Esophagus (tissue), 2 donors: ENCODE data around the gene ANKRD44. TPM values are rescaled to one million over a fixed set of nuclear protein-coding genes. Genes with fewer than 3 reads are reported as not detected.

Experiments used
- H3K27ac ChIP-seq, 2 donors: one replicate each; pipeline ENCODE4 v1.5.1; 2013; ENCODE audit warnings: low read depth in 2 of 2, mild to moderate bottlenecking in 2 of 2, inconsistent platforms in 1 of 2, low read length in 1 of 2, moderate library complexity in 1 of 2
- H3K27me3 ChIP-seq, 2 donors: one replicate each; pipeline ENCODE4 v1.6.1; 2013; ENCODE audit warnings: low read length in 2 of 2, control low read depth in 1 of 2, mild to moderate bottlenecking in 1 of 2; ENCODE audit not compliant: insufficient read depth in 2 of 2, control insufficient read depth in 1 of 2
- H3K36me3 ChIP-seq, 2 donors: one replicate each; pipeline ENCODE4 v1.6.1; 2013; ENCODE audit warnings: low read length in 1 of 2; ENCODE audit not compliant: control insufficient read depth in 2 of 2, insufficient read depth in 2 of 2
- H3K4me1 ChIP-seq, 2 donors: one replicate each; pipeline ENCODE4 v1.6.1; 2013; ENCODE audit warnings: low read length in 1 of 2; ENCODE audit not compliant: control insufficient read depth in 2 of 2, insufficient read depth in 2 of 2
- H3K4me3 ChIP-seq, 2 donors: one replicate each; pipeline ENCODE4 v1.5.1; 2013; ENCODE audit warnings: low read length in 2 of 2, mild to moderate bottlenecking in 2 of 2, low read depth in 1 of 2, moderate library complexity in 1 of 2
- H3K9me3 ChIP-seq, 2 donors: one replicate each; pipeline ENCODE4 v1.6.1; 2013; ENCODE audit warnings: mild to moderate bottlenecking in 2 of 2, low read depth in 1 of 2, low read length in 1 of 2, moderate library complexity in 1 of 2; ENCODE audit not compliant: control insufficient read depth in 2 of 2, insufficient read depth in 1 of 2
- WGBS, 2 donors: extraction: QIAGEN DNeasy Blood & Tissue Kit; methylation state at CpG; one replicate each; pipeline ENCODE4 v1.1.7; 2013; 5-methylcytosine and 5-hydroxymethylcytosine counted together
- polyA plus RNA-seq, 2 donors: library from polyadenylated mRNA; stranded (reverse); fragments of 200-250 nt; gene quantifications; one replicate each; pipeline ENCODE4 v1.2.3, GENCODE V29; 2013
- donor health status: healthy with polysubstance abuse.
- donor health status: Bipolar disorder and iron deficiency.

ANKRD44 gene
- polyA plus RNA-seq, 2 donors = 1.1 to 1.5 TPM

GRCh38 chr2:197167608-197168314, 142.8 kb downstream of the ANKRD44 start:
- Histone ChIP-seq H3K27ac (no peak overlapping the region), H3K36me3 (peaks cover 0 to 2% of the 10 kb centered on the region in 2 donors), H3K4me3 (no peak overlapping the region), H3K9me3 (no peaks in the 10 kb centered on the region), H3K4me1 (peaks cover 2 to 7% of the 10 kb centered on the region in 2 donors), H3K27me3 (no peaks in the 10 kb centered on the region)
- WGBS, 2 donors = 86 to 87% methylated on average over 3 of the region's 3 CpGs

- Histone ChIP-seq H3K27ac (no peak overlapping the region), H3K4me1 (peaks cover 2 to 7% of the 10 kb centered on the region in 2 donors)
- WGBS, 2 donors = 57 to 69% methylated on average over 7 of the region's 7 CpGs
Observed at GRCh38 chr2:197165020-197165419, 145.6 kb downstream of the ANKRD44 start.

GRCh38 chr2:197164141-197164754, 146.3 kb downstream of the ANKRD44 start:
- no peaks in the 10 kb centered on the region for H3K9me3 ChIP-seq
- no peak overlapping the region for H3K4me3 ChIP-seq
- H3K27me3 ChIP-seq = no peaks in the 10 kb centered on the region
- H3K4me1 ChIP-seq = peaks cover 2 to 7% of the 10 kb centered on the region in 2 donors
- no peak overlapping the region for H3K27ac ChIP-seq
- WGBS, 2 donors = 56 to 65% methylated on average over 24 to 39 of the region's 39 CpGs
- peaks cover 0 to 2% of the 10 kb centered on the region in 2 donors for H3K36me3 ChIP-seq

More at GRCh38 chr2:197165020-197165419, 145.6 kb downstream of the ANKRD44 start:
- Histone ChIP-seq H3K36me3 (peaks cover 0 to 2% of the 10 kb centered on the region in 2 donors), H3K9me3 (no peaks in the 10 kb centered on the region), H3K27me3 (no peaks in the 10 kb centered on the region), H3K4me3 (no peak overlapping the region)

- Histone ChIP-seq H3K36me3 (peaks cover 0 to 2% of the 10 kb centered on the region in 2 donors), H3K27me3 (no peaks in the 10 kb centered on the region), H3K4me3 (no peak overlapping the region), H3K9me3 (no peaks in the 10 kb centered on the region), H3K27ac (no peak overlapping the region), H3K4me1 (peaks cover 2 to 7% of the 10 kb centered on the region in 2 donors)
- WGBS, 2 donors = 90 to 92% methylated on average over 17 of the region's 17 CpGs
Observed at GRCh38 chr2:197163712-197164140, 146.9 kb downstream of the ANKRD44 start.

GRCh38 chr2:197161774-197162173, 148.8 kb downstream of the ANKRD44 start:
- 85 to 88% methylated on average over 5 of the region's 5 CpGs for WGBS, 2 donors
- H3K9me3 ChIP-seq = no peaks in the 10 kb centered on the region
- no peaks in the 10 kb centered on the region for H3K27me3 ChIP-seq
- H3K4me1 ChIP-seq = peaks cover 2 to 7% of the 10 kb centered on the region in 2 donors
- H3K36me3 ChIP-seq = peaks cover 0 to 2% of the 10 kb centered on the region in 2 donors
- H3K27ac ChIP-seq = no peak overlapping the region
- no peak overlapping the region for H3K4me3 ChIP-seq

DNA sequence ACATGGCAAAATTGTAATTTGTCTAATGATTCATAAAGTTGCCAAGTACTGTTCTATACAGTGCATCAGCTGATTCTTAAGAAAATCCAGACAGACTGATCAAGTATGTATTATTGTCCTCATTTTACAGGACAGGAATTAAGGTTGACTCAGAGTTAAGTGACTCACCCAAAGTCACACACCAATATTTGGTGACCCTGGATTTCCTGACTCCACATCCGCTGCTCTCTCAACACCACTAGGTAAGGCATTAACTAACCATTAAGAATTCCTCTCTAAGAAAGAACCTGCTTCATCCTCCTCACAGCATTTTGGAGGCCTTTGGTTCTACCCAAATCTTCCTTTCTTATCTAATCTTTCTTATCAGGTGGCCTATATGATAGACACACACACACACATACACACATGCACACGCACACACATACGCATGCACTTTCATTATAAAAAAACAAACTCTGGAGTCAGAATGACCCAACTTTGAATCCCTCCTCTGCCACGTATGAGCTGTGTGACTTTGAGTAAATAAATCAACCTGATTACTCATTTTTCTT, 150.8 kb downstream of the ANKRD44 start:
- H3K27me3 ChIP-seq = no peaks in the 10 kb centered on the region
- no peaks in the 10 kb centered on the region for H3K9me3 ChIP-seq
- H3K27ac ChIP-seq = no peak overlapping the region
- peaks cover 2 to 7% of the 10 kb centered on the region in 2 donors for H3K4me1 ChIP-seq
- no peak overlapping the region for H3K4me3 ChIP-seq
- H3K36me3 ChIP-seq = peaks cover 0 to 2% of the 10 kb centered on the region in 2 donors
- WGBS, 2 donors = 73 to 80% methylated on average over 4 of the region's 4 CpGs

- no peak overlapping the region for H3K27ac ChIP-seq
- H3K4me1 ChIP-seq = peaks cover 2 to 7% of the 10 kb centered on the region in 2 donors
- peaks cover 0 to 2% of the 10 kb centered on the region in 2 donors for H3K36me3 ChIP-seq
- WGBS, 2 donors = 53 to 56% methylated on average over 7 of the region's 7 CpGs
- H3K4me3 ChIP-seq = no peak overlapping the region
- no peaks in the 10 kb centered on the region for H3K9me3 ChIP-seq
- H3K27me3 ChIP-seq = no peaks in the 10 kb centered on the region
Observed at GRCh38 chr2:197158591-197159550, 151.7 kb downstream of the ANKRD44 start.

DNA sequence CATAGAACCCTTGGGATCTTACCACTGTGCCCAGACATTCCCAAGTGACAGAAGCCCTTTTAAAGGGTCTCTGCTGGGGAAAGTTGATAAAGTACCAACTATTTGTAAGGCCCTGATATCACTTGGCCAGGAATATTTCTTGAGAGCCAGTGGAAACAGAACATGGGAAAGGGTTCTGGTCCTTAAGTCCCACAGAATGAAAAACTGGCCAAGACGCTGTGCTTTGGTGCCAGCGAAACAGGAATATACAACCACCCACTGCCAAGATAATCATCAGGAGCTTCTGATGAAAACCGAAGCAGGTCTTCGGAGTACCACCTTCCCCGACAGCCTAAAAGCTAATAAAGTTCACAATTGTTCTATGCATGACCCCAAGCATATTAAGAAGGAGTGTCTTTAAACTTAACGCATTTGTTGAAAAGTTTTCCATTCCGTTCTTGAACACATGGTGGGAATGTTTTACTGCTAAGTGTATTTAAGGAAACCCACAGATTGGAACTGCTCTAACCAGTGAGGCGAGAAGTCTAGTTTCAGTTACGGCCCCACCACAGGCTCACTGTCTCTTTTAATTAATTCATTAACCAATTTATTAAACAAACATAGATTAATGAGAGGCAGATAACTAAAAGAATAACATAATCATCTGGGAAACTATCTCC, 152.6 kb downstream of the ANKRD44 start:
- H3K4me3 ChIP-seq = no peak overlapping the region
- no peak overlapping the region for H3K27ac ChIP-seq

More for the DNA sequence above, 152.6 kb downstream of the ANKRD44 start:
- WGBS, 2 donors = 76 to 78% methylated on average over 9 of the region's 9 CpGs
- no peaks in the 10 kb centered on the region for H3K27me3 ChIP-seq
- H3K9me3 ChIP-seq = no peaks in the 10 kb centered on the region
- peaks cover 0 to 2% of the 10 kb centered on the region in 2 donors for H3K4me1 ChIP-seq
- no peaks in the 10 kb centered on the region for H3K36me3 ChIP-seq
